ENCODE results near the gene CYBB. TPM values are rescaled to one million over a fixed set of nuclear protein-coding genes. Genes with fewer than 3 reads are reported as not detected.
A peak's percentile ranks its signal among the peaks of the same experiment; 100 is the strongest.

Gene CYBB
- total RNA-seq, 2 experiments from 2014 or later: 1.6 TPM

GRCh38 chrX:37759878-37760418 is 19.9 kb upstream of the CYBB start:
- CTCF ChIA-PET: no interaction called here
- H3K4me3 ChIP-seq (ENCODE audit: low read length): no peak overlapping the region
- peaks cover 11% of the 10 kb centered on the region for H3K4me1 ChIP-seq (ENCODE audit: insufficient read depth, low read length)
- intact Hi-C loops (cut with DNase I, micrococcal nuclease): no loop called here
- Mint-ChIP-seq H3K27me3 (no peaks in the 10 kb centered on the region), H3K4me3 (no peak overlapping the region), H3K36me3 (ENCODE audit: low read depth) (no peaks in the 10 kb centered on the region), H3K9me3 (no peaks in the 10 kb centered on the region), H3K27ac (no peak overlapping the region), H3K4me1 (ENCODE audit: low read depth) (peaks cover 21% of the 10 kb centered on the region)
- ATAC-seq (ENCODE audit: poor library complexity) (no peak), DNase-seq (no peak)
- no peak for TF ChIP-seq CTCF (IDR thresholded peaks at IDR 0.05)
- H3K27me3 ChIP-seq (ENCODE audit: control insufficient read depth in 1 of 2, insufficient read depth in 2 of 2, low read length in 2 of 2): no peaks in the 10 kb centered on the region
- POLR2A ChIA-PET: no interaction called here
- no peaks in the 10 kb centered on the region for H3K9me3 ChIP-seq (ENCODE audit: control insufficient read depth in 1 of 2, insufficient read depth in 1 of 2, low read length in 2 of 2)
- H3K36me3 ChIP-seq (ENCODE audit: insufficient read depth, low read length): no peaks in the 10 kb centered on the region
- no peak overlapping the region for H3K27ac ChIP-seq (ENCODE audit: low read depth in 1 of 2, low read length in 2 of 2)

- Mint-ChIP-seq H3K4me3 (no peak overlapping the region), H3K27ac (peak overlapping the region; percentile 12), H3K27me3 (no peaks in the 10 kb centered on the region), H3K36me3 (ENCODE audit: low read depth) (no peaks in the 10 kb centered on the region), H3K9me3 (no peaks in the 10 kb centered on the region), H3K4me1 (ENCODE audit: low read depth) (peaks cover 19% of the 10 kb centered on the region)
- Histone ChIP-seq H3K27me3 (ENCODE audit: control insufficient read depth in 1 of 2, insufficient read depth in 2 of 2, low read length in 2 of 2) (no peaks in the 10 kb centered on the region), H3K4me1 (ENCODE audit: insufficient read depth, low read length) (no peaks in the 10 kb centered on the region), H3K27ac (ENCODE audit: low read depth in 1 of 2, low read length in 2 of 2) (no peak overlapping the region), H3K36me3 (ENCODE audit: insufficient read depth, low read length) (no peaks in the 10 kb centered on the region), H3K9me3 (ENCODE audit: control insufficient read depth in 1 of 2, insufficient read depth in 1 of 2, low read length in 2 of 2) (no peaks in the 10 kb centered on the region), H3K4me3 (ENCODE audit: low read length) (no peak overlapping the region)
- POLR2A ChIA-PET: interaction anchor here (1.2 to 1.8 kb wide), 2 partner anchors 13 to 24 kb away, joined by 3 read pairs; no protein-coding TSS in a partner anchor
- intact Hi-C loops (cut with DNase I, micrococcal nuclease): no loop called here
- CTCF ChIA-PET: interaction anchor here (1.4 kb wide), 1 partner anchor 18 kb away, joined by 3 read pairs; no protein-coding TSS in a partner anchor
- DNase-seq: no peak
- no peak for TF ChIP-seq CTCF (IDR thresholded peaks at IDR 0.05)
- ATAC-seq (ENCODE audit: poor library complexity): no peak
These were observed 16.5 kb upstream of the CYBB start for GRCh38 chrX:37763400-37763799.

- Histone ChIP-seq H3K27me3 (ENCODE audit: control insufficient read depth in 1 of 2, insufficient read depth in 2 of 2, low read length in 2 of 2) (no peaks in the 10 kb centered on the region), H3K36me3 (ENCODE audit: insufficient read depth, low read length) (no peaks in the 10 kb centered on the region), H3K9me3 (ENCODE audit: control insufficient read depth in 1 of 2, insufficient read depth in 1 of 2, low read length in 2 of 2) (peaks cover 0 to 6% of the 10 kb centered on the region in 2 experiments), H3K27ac (ENCODE audit: low read depth in 1 of 2, low read length in 2 of 2) (no peak overlapping the region), H3K4me1 (ENCODE audit: insufficient read depth, low read length) (peaks cover 3% of the 10 kb centered on the region), H3K4me3 (ENCODE audit: low read length) (no peak overlapping the region)
- Mint-ChIP-seq H3K36me3 (ENCODE audit: low read depth) (no peaks in the 10 kb centered on the region), H3K27ac (no peak overlapping the region), H3K4me3 (no peak overlapping the region), H3K27me3 (no peaks in the 10 kb centered on the region), H3K4me1 (ENCODE audit: low read depth) (peaks cover 8% of the 10 kb centered on the region), H3K9me3 (no peaks in the 10 kb centered on the region)
- POLR2A ChIA-PET: no interaction called here
- no peak for TF ChIP-seq CTCF (IDR thresholded peaks at IDR 0.05)
- intact Hi-C loops (cut with DNase I, micrococcal nuclease): no loop called here
- no peak for ATAC-seq (ENCODE audit: poor library complexity)
- CTCF ChIA-PET: interaction anchor here (1.2 kb wide), 1 partner anchor 22 kb away, joined by 3 read pairs; no protein-coding TSS in a partner anchor
- no peak for DNase-seq
These were observed 14.4 kb upstream of the CYBB start for GRCh38 chrX:37765507-37765906.
